SW 1271 (cell line): ENCODE data around the gene HYPK.

Experiments
- DNase-seq, 2 experiments: peaks; one replicate each; lab custom pipeline; 2025; lab: John Stamatoyannopoulos, UW

Gene HYPK

GRCh38 chr15:43800286-43801141, at the start of gene HYPK:
Gene HYPK, plus strand, starts transcription at chr15:43800599. Its CDS starts 24 bp downstream, at chr15:43800623.
- peak; percentile 30 to 72 for DNase-seq

- DNase-seq = no peak
Measured at GRCh38 chr15:43751885-43752284, 48.5 kb upstream of the HYPK start.

GRCh38 chr15:43762824-43763223, 37.6 kb upstream of the HYPK start:
- no peak for DNase-seq

DNA sequence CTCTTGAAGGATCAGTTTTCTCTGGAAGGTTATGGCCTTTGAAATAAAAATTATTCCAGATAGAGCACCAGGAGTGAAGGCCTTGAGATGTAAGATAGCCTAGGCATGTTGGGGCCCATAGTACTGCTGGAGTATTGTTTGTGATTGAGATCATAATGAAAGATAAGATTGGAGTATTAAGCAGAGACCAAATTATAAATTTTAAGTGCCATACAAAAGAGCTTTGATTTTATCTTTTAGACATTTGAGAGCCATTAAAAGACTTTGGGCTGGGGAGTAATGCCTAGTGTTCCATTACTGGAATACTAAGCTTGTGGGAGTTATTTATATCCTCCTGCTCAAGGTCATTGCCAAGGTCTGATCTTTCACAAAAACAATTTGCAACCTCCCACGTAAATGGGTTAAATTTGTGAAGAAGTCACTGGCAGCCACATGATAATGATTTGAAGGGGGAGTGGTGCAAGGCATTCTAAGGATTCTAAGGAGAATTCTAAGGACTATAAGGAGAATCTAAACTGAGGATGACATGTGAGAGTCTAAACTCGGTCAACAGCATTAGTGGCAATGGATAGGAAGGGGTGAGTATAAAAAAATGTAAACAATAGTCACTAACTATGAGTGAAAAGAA, 36.5 kb upstream of the HYPK start:
- DNase-seq = no peak

- peak in 1 of 2 experiments; percentile 35 for DNase-seq
Measured at GRCh38 chr15:43769584-43770228, 30.7 kb upstream of the HYPK start.

GRCh38 chr15:43771816-43772215, 28.6 kb upstream of the HYPK start:
- DNase-seq = no peak

- DNase-seq = no peak
Measured at GRCh38 chr15:43772624-43773023, 27.8 kb upstream of the HYPK start.

DNA sequence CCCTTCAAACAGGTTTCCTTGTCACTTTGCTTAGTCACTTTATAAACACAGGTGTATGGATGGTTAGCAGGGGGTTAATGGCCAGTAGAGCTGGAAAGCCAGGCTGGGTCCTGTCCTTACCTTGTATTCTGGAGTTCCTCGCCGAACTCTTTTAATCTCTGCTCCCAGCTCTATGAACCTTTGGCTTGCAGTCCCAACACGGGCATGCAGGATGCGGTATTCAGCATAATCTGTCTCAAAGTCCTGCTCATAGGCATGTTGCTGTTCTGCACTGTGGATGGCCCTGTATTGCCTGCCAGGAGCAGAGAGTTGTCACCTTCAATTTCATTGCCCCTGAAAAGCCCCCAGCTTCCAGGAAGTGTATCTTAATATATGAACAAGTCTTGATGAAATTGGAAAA, 26.3 kb upstream of the HYPK start:
- no peak for DNase-seq

DNA sequence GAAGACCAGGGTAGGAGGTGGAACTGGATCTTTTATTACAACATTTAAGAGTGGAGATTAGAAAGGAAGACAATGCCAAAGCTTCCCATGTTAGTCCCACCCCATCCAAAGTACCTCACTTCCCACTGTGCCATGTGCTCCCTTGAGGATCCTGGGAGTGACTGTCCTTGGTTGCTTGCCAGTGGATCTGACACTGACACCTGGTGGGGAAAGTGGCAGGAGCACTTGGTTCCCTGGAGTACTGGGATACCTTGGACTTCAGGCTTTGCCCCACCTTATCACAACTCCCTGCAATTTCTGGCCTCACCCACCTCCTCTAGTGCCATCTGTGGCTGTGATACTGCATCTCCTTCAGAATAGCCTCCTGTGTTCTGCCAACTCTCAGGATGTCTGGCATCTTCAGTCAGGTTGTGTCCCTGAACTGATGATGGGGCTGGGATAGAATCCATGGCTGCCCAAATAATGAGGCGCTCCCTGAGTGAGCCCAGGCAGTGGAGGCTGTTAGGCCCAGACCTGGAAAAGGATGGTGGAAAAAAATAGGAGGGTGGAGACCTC, 24.9 kb upstream of the HYPK start:
- DNase-seq = peak; percentile 46 to 51

- DNase-seq = no peak
Measured at GRCh38 chr15:43776101-43776717, 24.2 kb upstream of the HYPK start.

DNA sequence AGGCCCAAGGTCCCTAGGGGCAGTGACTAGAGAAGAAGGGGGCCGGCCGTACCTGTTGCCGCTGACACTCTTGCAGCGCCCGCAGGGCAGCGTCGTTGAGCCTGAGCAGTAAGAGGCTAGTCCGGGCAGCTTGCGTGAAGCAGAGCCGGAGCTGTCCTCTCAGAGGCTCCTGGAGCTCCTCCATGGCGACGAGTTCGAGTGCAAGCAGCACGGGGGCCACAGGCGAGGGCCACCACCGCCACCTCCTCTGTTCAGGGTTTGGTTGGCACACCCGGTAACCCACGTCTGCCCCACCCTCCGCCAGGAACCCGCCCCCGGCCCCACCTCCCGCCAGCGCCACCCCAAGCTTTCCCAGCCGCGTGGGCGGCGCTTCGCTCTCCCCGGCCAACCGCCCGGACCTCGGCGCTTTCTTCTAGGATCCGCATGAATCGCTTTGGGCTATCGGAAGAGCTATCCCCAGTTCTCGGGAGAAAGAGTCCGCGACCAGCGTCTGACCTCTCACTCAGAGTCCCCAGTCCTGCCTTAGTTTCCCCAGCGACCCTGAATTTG, 23.6 kb upstream of the HYPK start, which contains the start of gene ELL3:
TSS of gene ELL3 (minus strand) at position 249 of the 549 bp plus-strand sequence. CDS start at position 184, 65 bp downstream.
- peak; percentile 74 to 80 for DNase-seq

GRCh38 chr15:43777267-43777914, 23.0 kb upstream of the HYPK start:
- DNase-seq = peak; percentile 74 to 83

DNA sequence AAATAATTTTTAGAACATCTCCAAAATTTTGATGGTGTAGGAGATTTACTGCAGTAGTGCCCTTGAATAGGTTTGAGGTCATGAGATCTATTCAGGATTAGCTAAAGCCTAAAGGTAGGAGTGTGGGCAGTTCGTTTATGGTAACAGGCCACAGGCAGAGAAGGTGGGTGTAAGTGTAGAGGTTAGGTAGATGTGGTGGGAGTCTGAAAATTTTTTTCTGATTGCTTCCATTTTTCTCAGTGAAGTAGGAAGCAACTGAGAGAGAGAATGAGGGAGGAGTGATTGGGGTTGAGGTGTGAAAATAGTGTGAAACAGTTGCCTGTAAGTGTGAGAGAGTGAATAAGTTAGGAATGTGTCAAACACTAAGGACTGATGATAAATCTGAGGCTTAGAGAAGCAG, 21.4 kb upstream of the HYPK start:
- no peak for DNase-seq

- DNase-seq = no peak
Measured at GRCh38 chr15:43789409-43789808, 11.0 kb upstream of the HYPK start.

GRCh38 chr15:43791993-43792760, 8.2 kb upstream of the HYPK start, which contains the start of gene SERF2:
Gene SERF2, plus strand, starts transcription at chr15:43792320. Its CDS starts 57 bp downstream, at chr15:43792377.
- DNase-seq = peak; percentile 93 to 95

GRCh38 chr15:43792761-43793476, 7.5 kb upstream of the HYPK start:
- DNase-seq = peak in 1 of 2 experiments; percentile 4

GRCh38 chr15:43793647-43794046, 6.8 kb upstream of the HYPK start:
- no peak for DNase-seq

- no peak for DNase-seq
Measured at GRCh38 chr15:43794269-43795037, 5.9 kb upstream of the HYPK start.

- no peak for DNase-seq
Measured at GRCh38 chr15:43795197-43795596, 5.2 kb upstream of the HYPK start.
